Neuronal stem cell (in vitro differentiated cells): Measurements from ENCODE around the gene COG5.

Experiments
- DNase-seq: peaks from one replicate; pipeline ENCODE4 v3.0.0-alpha.2; 2013; ENCODE audit warnings: low spot score
- H2AFZ ChIP-seq: one replicate; pipeline ENCODE4 v1.6.1; 2013; ENCODE audit warnings: mild to moderate bottlenecking, low read length, inconsistent platforms
- H2AK5ac ChIP-seq: 2 replicates; pipeline ENCODE4 v1.6.1; 2013; ENCODE audit warnings: low read depth, mild to moderate bottlenecking, inconsistent platforms, low read length, moderate library complexity, mixed read lengths
- H2BK120ac ChIP-seq: 2 replicates; pipeline ENCODE4 v1.6.1; 2013; ENCODE audit warnings: low read depth, mild to moderate bottlenecking, inconsistent platforms, low read length, moderate library complexity, mixed read lengths
- H2BK12ac ChIP-seq: one replicate; pipeline ENCODE4 v1.6.1; 2013; ENCODE audit warnings: low read length, inconsistent platforms
- H2BK15ac ChIP-seq: 2 replicates; pipeline ENCODE4 v1.6.1; 2013; ENCODE audit warnings: mild to moderate bottlenecking, low read length, inconsistent platforms, mixed read lengths
- H2BK5ac ChIP-seq: one replicate; pipeline ENCODE4 v1.6.1; 2013; ENCODE audit warnings: inconsistent platforms, mild to moderate bottlenecking, low read length, moderate library complexity
- H3K14ac ChIP-seq: one replicate; pipeline ENCODE4 v1.6.1; 2013; ENCODE audit warnings: low read length, inconsistent platforms
- H3K18ac ChIP-seq: 2 replicates; pipeline ENCODE4 v1.6.1; 2013; ENCODE audit warnings: low read length, inconsistent platforms
- H3K23ac ChIP-seq: 2 replicates; pipeline ENCODE4 v1.6.1; 2013; ENCODE audit warnings: low read depth, mild to moderate bottlenecking, mixed read lengths, low read length, inconsistent platforms; ENCODE audit not compliant: poor library complexity
- H3K27ac ChIP-seq: replicated peaks from 3 replicates; pipeline ENCODE4 v1.5.1; 2013; ENCODE audit warnings: low read length, inconsistent platforms
- H3K27me3 ChIP-seq, 3 experiments: 2 replicates each; pipeline ENCODE4 v1.6.1; 2013; ENCODE audit warnings: low read length in 3 of 3, mild to moderate bottlenecking in 2 of 3, inconsistent platforms in 1 of 3, low read depth in 1 of 3, mixed read lengths in 1 of 3, moderate library complexity in 1 of 3; ENCODE audit not compliant: control insufficient read depth in 3 of 3, insufficient read depth in 3 of 3
- H3K36me3 ChIP-seq, 2 donors: replicated peaks in 1 of 2; 2 replicates each; pipeline ENCODE4 v1.6.1; 2013; ENCODE audit warnings: low read length in 2 of 2; ENCODE audit not compliant: control insufficient read depth in 2 of 2, insufficient read depth in 2 of 2
- H3K4ac ChIP-seq: 2 replicates; pipeline ENCODE4 v1.6.1; 2013; ENCODE audit warnings: inconsistent platforms, mild to moderate bottlenecking, low read length, moderate library complexity
- H3K4me1 ChIP-seq, 2 donors: 1 replicate in 1 of 2; 2 replicates in 1 of 2; pipeline ENCODE4 v1.6.1; 2013; ENCODE audit warnings: low read length in 2 of 2, low read depth in 1 of 2; ENCODE audit not compliant: control insufficient read depth in 2 of 2, insufficient read depth in 1 of 2
- H3K4me2 ChIP-seq: one replicate; pipeline ENCODE4 v1.6.1; 2013; ENCODE audit warnings: mild to moderate bottlenecking, low read length, inconsistent platforms; ENCODE audit not compliant: insufficient read depth, poor library complexity, severe bottlenecking
- H3K4me3 ChIP-seq, 2 donors: 2 replicates each; pipeline ENCODE4 v1.5.1; 2013; ENCODE audit warnings: low read length in 2 of 2, mild to moderate bottlenecking in 2 of 2, inconsistent platforms in 1 of 2, moderate library complexity in 1 of 2
- H3K79me1 ChIP-seq: one replicate; pipeline ENCODE4 v1.6.1; 2013; ENCODE audit warnings: low read depth, mild to moderate bottlenecking, inconsistent platforms, low read length, moderate library complexity
- H3K9ac ChIP-seq: one replicate; pipeline ENCODE4 v1.6.1; 2013; ENCODE audit warnings: mild to moderate bottlenecking, low read depth, low read length, inconsistent platforms; ENCODE audit not compliant: poor library complexity
- H3K9me3 ChIP-seq, 2 donors: replicated peaks in 1 of 2; 2 replicates each; pipeline versions ENCODE3 to v1.6.1; 2013; ENCODE audit warnings: low read length in 2 of 2, mild to moderate bottlenecking in 2 of 2, inconsistent platforms in 1 of 2, low read depth in 1 of 2, mixed read lengths in 1 of 2, moderate library complexity in 1 of 2; ENCODE audit not compliant: control insufficient read depth in 2 of 2, insufficient read depth in 1 of 2
- H4K8ac ChIP-seq: one replicate; pipeline ENCODE4 v1.6.1; 2013; ENCODE audit warnings: low read depth, mild to moderate bottlenecking, inconsistent platforms, low read length, moderate library complexity
- H4K91ac ChIP-seq: one replicate; pipeline ENCODE4 v1.6.1; 2013; ENCODE audit warnings: low read length, low read depth, mild to moderate bottlenecking, inconsistent platforms; ENCODE audit not compliant: poor library complexity
- WGBS, 2 donors: extraction: QIAGEN DNeasy Blood & Tissue Kit; methylation state at CpG; one replicate each; pipeline ENCODE4 v1.1.7; 2013; ENCODE audit warnings: missing lambda C conversion rate in 2 of 2, mixed read lengths in 1 of 2; ENCODE audit not compliant: insufficient read length in 2 of 2, insufficient replicate concordance in 1 of 2; ENCODE audit errors: extremely low coverage in 2 of 2; 5-methylcytosine and 5-hydroxymethylcytosine counted together

Gene COG5

DNA sequence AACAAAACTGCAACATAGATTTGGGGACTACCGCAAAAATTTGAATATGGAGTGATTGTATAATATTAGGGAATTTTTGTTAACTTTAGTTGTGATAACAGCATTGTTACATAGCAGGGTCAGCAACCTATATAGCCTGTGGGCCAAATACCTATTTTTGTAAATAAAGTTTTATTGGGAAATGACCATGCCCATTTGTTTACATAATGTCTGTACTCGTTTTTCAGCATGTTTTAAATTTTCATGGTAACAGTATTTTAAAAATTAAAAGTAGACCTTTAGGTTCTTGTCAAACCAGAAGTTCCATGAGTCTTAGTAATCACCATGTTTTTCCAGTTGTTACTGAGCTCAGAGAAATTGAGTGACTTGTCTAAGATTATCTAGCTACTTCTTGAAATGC, 21.0 kb upstream of the COG5 start:
- H3K79me1 ChIP-seq, result no peaks in the 10 kb centered on the region
- H3K27me3 ChIP-seq, result no peaks in the 10 kb centered on the region
- H3K18ac ChIP-seq, result no peak overlapping the region
- H2AFZ ChIP-seq, result no peak overlapping the region
- H3K14ac ChIP-seq, result no peak overlapping the region
- H4K91ac ChIP-seq, result no peak overlapping the region
- no peak overlapping the region for H3K4me3 ChIP-seq
- H3K4ac ChIP-seq, result no peak overlapping the region
- H3K36me3 ChIP-seq, result peaks cover 0 to 50% of the 10 kb centered on the region in 2 donors
- H3K9ac ChIP-seq, result no peak overlapping the region
- H2BK15ac ChIP-seq, result no peak overlapping the region
- H3K27ac ChIP-seq, result no peak overlapping the region
- no peak overlapping the region for H4K8ac ChIP-seq
- H2BK5ac ChIP-seq, result no peak overlapping the region
- H3K9me3 ChIP-seq, result peaks cover 2 to 13% of the 10 kb centered on the region in 2 donors
- no peak overlapping the region for H3K23ac ChIP-seq
- no CpG with 5 or more reads among the region's 2 CpGs for WGBS, 2 donors
- no peak overlapping the region for H2BK120ac ChIP-seq
- no peak overlapping the region for H3K4me2 ChIP-seq
- peaks cover 0 to 4% of the 10 kb centered on the region in 2 donors for H3K4me1 ChIP-seq
- H2AK5ac ChIP-seq, result no peak overlapping the region
- DNase-seq, result no peak
- no peak overlapping the region for H2BK12ac ChIP-seq

DNA sequence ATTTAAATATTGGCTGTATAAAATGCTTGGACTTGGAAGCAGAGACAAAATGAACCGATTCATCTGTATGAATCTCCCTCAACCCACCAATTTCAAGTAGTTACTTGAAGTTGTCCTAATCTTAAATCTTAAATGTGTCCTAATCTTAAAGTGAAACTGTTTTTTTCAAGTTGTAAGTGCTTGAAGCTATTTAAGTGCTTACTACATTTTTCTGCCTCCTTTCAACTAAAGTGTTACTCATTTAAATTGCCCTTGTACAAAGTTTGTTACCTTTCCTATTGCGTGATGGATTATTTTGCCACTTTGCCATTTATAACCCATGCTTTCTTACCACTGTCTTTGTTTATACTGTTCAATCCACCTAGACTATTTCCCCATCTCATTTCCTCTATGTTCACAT, 19.2 kb upstream of the COG5 start:
- Histone ChIP-seq H2AK5ac (no peak overlapping the region), H3K27me3 (no peaks in the 10 kb centered on the region), H3K4me3 (no peak overlapping the region), H3K27ac (no peak overlapping the region), H3K4me2 (no peak overlapping the region), H2BK5ac (no peak overlapping the region), H4K8ac (no peak overlapping the region), H3K79me1 (no peaks in the 10 kb centered on the region), H3K4me1 (peaks cover 0 to 4% of the 10 kb centered on the region in 2 donors), H3K18ac (no peak overlapping the region), H3K36me3 (peaks cover 0 to 39% of the 10 kb centered on the region in 2 donors), H3K9me3 (peaks cover 0 to 2% of the 10 kb centered on the region in 2 donors), H2AFZ (no peak overlapping the region), H2BK120ac (no peak overlapping the region), H2BK15ac (no peak overlapping the region), H4K91ac (no peak overlapping the region), H3K9ac (no peak overlapping the region), H3K23ac (no peak overlapping the region), H3K14ac (no peak overlapping the region), H3K4ac (no peak overlapping the region), H2BK12ac (no peak overlapping the region)
- no peak for DNase-seq
- no CpG with 5 or more reads among the region's 2 CpGs for WGBS, 2 donors

DNA sequence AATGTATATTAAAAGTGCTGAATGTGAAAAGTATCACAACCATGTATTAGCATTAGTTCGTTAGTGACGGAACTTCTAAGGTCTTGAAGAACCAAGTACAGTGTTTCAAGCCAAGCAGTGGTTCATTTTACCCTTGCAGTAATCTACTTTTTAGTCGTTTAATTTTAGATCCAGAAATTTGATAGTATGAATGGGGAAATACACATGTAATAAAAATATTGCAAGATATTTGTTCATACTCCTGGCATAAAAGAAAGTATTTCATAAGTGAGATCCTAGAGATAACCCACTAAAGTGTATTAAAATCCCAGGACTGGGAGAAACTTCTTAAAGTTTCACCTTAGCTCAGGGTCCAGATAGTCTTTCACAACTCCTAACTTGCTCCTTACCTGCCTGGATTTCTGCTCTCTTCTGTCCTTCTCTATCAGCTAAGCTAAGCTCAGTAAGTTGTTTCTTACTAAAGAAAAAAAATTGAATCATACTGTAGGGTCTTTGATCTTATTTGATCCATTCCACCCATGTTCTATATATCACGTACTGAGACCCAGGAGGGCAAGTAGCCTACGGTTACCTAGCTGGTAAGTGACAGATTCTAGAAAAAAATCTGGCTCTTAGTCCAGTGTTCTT, 17.8 kb upstream of the COG5 start:
- peak overlapping the region in 1 of 2 donors; percentile 83 for H3K4me3 ChIP-seq
- no peak for DNase-seq

DNA sequence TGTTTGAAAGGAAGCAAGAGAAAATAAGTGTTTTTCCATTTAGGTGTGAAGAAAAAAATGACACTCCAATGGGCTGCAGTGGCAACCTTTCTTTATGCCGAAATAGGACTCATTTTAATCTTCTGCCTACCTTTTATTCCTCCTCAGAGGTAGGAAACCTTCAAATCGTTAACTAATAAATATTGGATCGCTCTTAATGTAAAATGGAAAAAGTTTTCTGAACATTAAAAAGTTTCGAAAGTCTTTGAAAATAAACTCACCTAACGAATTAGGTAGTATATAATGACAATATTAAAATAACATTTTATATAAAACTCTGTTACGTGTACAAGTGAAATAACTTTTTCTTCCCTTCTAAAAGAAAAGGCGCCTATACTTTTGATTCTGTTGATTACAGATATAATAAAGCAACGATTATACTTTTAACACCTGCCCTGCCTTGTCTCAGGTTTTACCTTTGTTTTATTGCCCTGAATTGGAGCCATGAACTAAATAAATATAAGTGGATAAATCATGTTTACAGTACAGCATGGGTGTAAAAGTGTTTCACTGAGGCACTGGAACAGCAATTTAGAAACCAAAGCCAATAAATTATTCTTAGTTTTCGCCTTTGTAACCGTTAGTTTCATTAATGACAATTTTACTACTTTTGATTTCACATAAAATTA, 17.1 kb upstream of the COG5 start:
- no peak overlapping the region for H3K9ac ChIP-seq
- no peak overlapping the region for H2AK5ac ChIP-seq
- H2BK15ac ChIP-seq, result peak overlapping the region; percentile 9
- peak overlapping the region; percentile 97 for H2AFZ ChIP-seq
- H3K18ac ChIP-seq, result no peak overlapping the region
- no peak overlapping the region for H3K14ac ChIP-seq
- H3K27ac ChIP-seq, result no peak overlapping the region
- no peaks in the 10 kb centered on the region for H3K9me3 ChIP-seq
- no peaks in the 10 kb centered on the region for H3K27me3 ChIP-seq
- peak overlapping the region; percentile 83 to 92 for H3K4me3 ChIP-seq
- H2BK120ac ChIP-seq, result no peak overlapping the region
- H3K4ac ChIP-seq, result no peak overlapping the region
- no peak overlapping the region for H3K23ac ChIP-seq
- no peak overlapping the region for H4K91ac ChIP-seq
- H3K36me3 ChIP-seq, result peaks cover 1 to 35% of the 10 kb centered on the region in 2 donors
- no peaks in the 10 kb centered on the region for H3K79me1 ChIP-seq
- peak overlapping the region; percentile 63 for H3K4me2 ChIP-seq
- no peak overlapping the region for H4K8ac ChIP-seq
- no peak for DNase-seq
- H2BK5ac ChIP-seq, result no peak overlapping the region
- no peak overlapping the region for H2BK12ac ChIP-seq
- H3K4me1 ChIP-seq, result peaks cover 0 to 4% of the 10 kb centered on the region in 2 donors
- WGBS, 2 donors, result no CpG with 5 or more reads among the region's 10 CpGs

More for the DNA sequence above, 17.8 kb upstream of the COG5 start:
- Histone ChIP-seq H3K9ac (no peak overlapping the region), H3K79me1 (no peaks in the 10 kb centered on the region), H2AK5ac (no peak overlapping the region), H2BK5ac (no peak overlapping the region), H3K27ac (no peak overlapping the region), H3K18ac (no peak overlapping the region), H3K36me3 (peaks cover 1 to 35% of the 10 kb centered on the region in 2 donors), H4K91ac (no peak overlapping the region), H2BK15ac (no peak overlapping the region), H2AFZ (no peak overlapping the region), H3K4ac (no peak overlapping the region), H3K23ac (no peak overlapping the region), H3K14ac (no peak overlapping the region), H3K4me2 (no peak overlapping the region), H2BK120ac (no peak overlapping the region), H2BK12ac (no peak overlapping the region), H4K8ac (no peak overlapping the region), H3K9me3 (no peaks in the 10 kb centered on the region), H3K27me3 (no peaks in the 10 kb centered on the region), H3K4me1 (peaks cover 0 to 4% of the 10 kb centered on the region in 2 donors)
- WGBS, 2 donors, result no CpG with 5 or more reads among the region's 5 CpGs
